Colonic mucosa (tissue), 4 donors: ENCODE results near the gene EDA. TPM values are rescaled to one million over a fixed set of nuclear protein-coding genes. Genes with fewer than 3 reads are reported as not detected.

Experiments used
- DNase-seq: peaks from one replicate; pipeline ENCODE4 v3.0.0-alpha.2; 2020
- H3K27ac ChIP-seq: fragments of 200-600 bp; one replicate; pipeline ENCODE4 v1.8.0; 2021
- H3K27me3 ChIP-seq: fragments of 200-600 bp; one replicate; pipeline ENCODE4 v1.8.0; 2021
- H3K36me3 ChIP-seq: fragments of 200-600 bp; one replicate; pipeline ENCODE4 v1.8.0; 2021
- H3K4me1 ChIP-seq: fragments of 200-600 bp; one replicate; pipeline ENCODE4 v1.8.0; 2021; ENCODE audit warnings: mild to moderate bottlenecking
- H3K4me3 ChIP-seq: fragments of 200-600 bp; one replicate; pipeline ENCODE4 v1.8.0; 2021
- H3K9ac ChIP-seq, 2 donors: one replicate each; pipeline ENCODE4 v1.7.0; 2013; ENCODE audit warnings: control low read depth in 2 of 2, low read depth in 2 of 2, low read length in 2 of 2
- H3K9me3 ChIP-seq: fragments of 200-600 bp; one replicate; pipeline ENCODE4 v1.8.0; 2021
- CTCF ChIP-seq: fragments of 200-600 bp; IDR thresholded peaks from one replicate; pipeline ENCODE4 v1.8.0; 2022; ENCODE audit warnings: antibody characterized with exemption, mild to moderate bottlenecking
- intact Hi-C: fragments of 100-400 bp; cut with DNase I; formaldehyde crosslinking; loops from one replicate; pipeline ENCODE4 v1.14.1; 2022
- total RNA-seq, 2 donors: library from RNA; stranded (reverse); fragmentation: NEBNext Ultra II Directional in 1 of 2; extraction: Animal tissue kit (Norgen Biotek cat#: 25700) in 1 of 2; gene quantifications; one replicate each; pipeline ENCODE4 v1.2.1, GENCODE V29; 2021
- donor health status: healthy.
- donor health status: DM: no; HTN: no; CAD: no.
- donor health status: DM: no; HTN: no; CAD: no.

EDA gene
- 1 to 10 TPM; 1.6 to 1.9 TPM for total RNA-seq

- H3K27ac ChIP-seq = no peak within 1 kb of the TSS
- H3K36me3 ChIP-seq = no peaks in the 10 kb centered on the region
- H3K9me3 ChIP-seq = no peaks in the 10 kb centered on the region
- no peaks in the 10 kb centered on the region for H3K4me1 ChIP-seq
- H3K4me3 ChIP-seq = peak within 1 kb of the TSS; percentile 43
- intact Hi-C loops = no loop called here
- no peaks in the 10 kb centered on the region for H3K27me3 ChIP-seq
- H3K9ac ChIP-seq = no peak within 1 kb of the TSS
- TF ChIP-seq CTCF = no peak
- DNase-seq = peak; percentile 77
Observed at GRCh38 chrX:69615779-69616456, at the start of gene EDA. TSS of gene EDA (plus strand) at chrX:69616113.

GRCh38 chrX:69568828-69569227 lies 47.1 kb upstream of the EDA start:
- intact Hi-C loops = no loop called here
- DNase-seq = no peak
- no peaks in the 10 kb centered on the region for H3K36me3 ChIP-seq

GRCh38 chrX:69597399-69597798 lies 18.5 kb upstream of the EDA start:
- Histone ChIP-seq H3K4me3 (no peak overlapping the region), H3K27me3 (peaks cover 6% of the 10 kb centered on the region)
- no peak for TF ChIP-seq CTCF

More at GRCh38 chrX:69568828-69569227, 47.1 kb upstream of the EDA start:
- no peak for TF ChIP-seq CTCF
- Histone ChIP-seq H3K9ac (no peak overlapping the region), H3K4me1 (no peaks in the 10 kb centered on the region), H3K27me3 (no peaks in the 10 kb centered on the region), H3K27ac (no peak overlapping the region), H3K9me3 (no peaks in the 10 kb centered on the region), H3K4me3 (no peak overlapping the region)

GRCh38 chrX:69600182-69600581 lies 15.7 kb upstream of the EDA start:
- DNase-seq = no peak
- no peaks in the 10 kb centered on the region for H3K36me3 ChIP-seq
- H3K9ac ChIP-seq = no peak overlapping the region
- peaks cover 6% of the 10 kb centered on the region for H3K27me3 ChIP-seq
- H3K9me3 ChIP-seq = no peaks in the 10 kb centered on the region
- no peak for TF ChIP-seq CTCF
- no peak overlapping the region for H3K4me3 ChIP-seq
- H3K4me1 ChIP-seq = no peaks in the 10 kb centered on the region
- H3K27ac ChIP-seq = no peak overlapping the region
- intact Hi-C loops = no loop called here

More at GRCh38 chrX:69597399-69597798, 18.5 kb upstream of the EDA start:
- no peak overlapping the region for H3K27ac ChIP-seq
- no peaks in the 10 kb centered on the region for H3K36me3 ChIP-seq
- no peaks in the 10 kb centered on the region for H3K4me1 ChIP-seq
- no peaks in the 10 kb centered on the region for H3K9me3 ChIP-seq
- DNase-seq = no peak
- intact Hi-C loops = no loop called here
- no peak overlapping the region for H3K9ac ChIP-seq

- Histone ChIP-seq H3K4me3 (no peak overlapping the region), H3K36me3 (no peaks in the 10 kb centered on the region), H3K9me3 (no peaks in the 10 kb centered on the region), H3K27me3 (peaks cover 6% of the 10 kb centered on the region), H3K4me1 (no peaks in the 10 kb centered on the region), H3K9ac (no peak overlapping the region), H3K27ac (no peak overlapping the region)
- intact Hi-C loops = no loop called here
- no peak for TF ChIP-seq CTCF
- no peak for DNase-seq
Observed at GRCh38 chrX:69603566-69604194, 12.2 kb upstream of the EDA start.
